Stimulated activated CD4-positive, alpha-beta T cell treated with anti-CD3 and anti-CD28 coated beads, Interleukin-15, amount 100 ng/mL, for 1 hour (primary cell): Measurements from ENCODE around the gene DCP1A.
A peak's percentile ranks its signal among the peaks of the same experiment; 100 is the strongest.
"Not testable (repeated sequence)": the region's sequence is repeated elsewhere in the genome, so short reads cannot be mapped to it uniquely, and the experiment has no call there.

ENCODE experiments used
- DNase-seq, 2 donors: peaks; one replicate each; pipeline ENCODE4 v3.0.0-alpha.2; 2020; ENCODE audit warnings: low read depth in 1 of 2, low spot score in 1 of 2

Gene DCP1A

DNA sequence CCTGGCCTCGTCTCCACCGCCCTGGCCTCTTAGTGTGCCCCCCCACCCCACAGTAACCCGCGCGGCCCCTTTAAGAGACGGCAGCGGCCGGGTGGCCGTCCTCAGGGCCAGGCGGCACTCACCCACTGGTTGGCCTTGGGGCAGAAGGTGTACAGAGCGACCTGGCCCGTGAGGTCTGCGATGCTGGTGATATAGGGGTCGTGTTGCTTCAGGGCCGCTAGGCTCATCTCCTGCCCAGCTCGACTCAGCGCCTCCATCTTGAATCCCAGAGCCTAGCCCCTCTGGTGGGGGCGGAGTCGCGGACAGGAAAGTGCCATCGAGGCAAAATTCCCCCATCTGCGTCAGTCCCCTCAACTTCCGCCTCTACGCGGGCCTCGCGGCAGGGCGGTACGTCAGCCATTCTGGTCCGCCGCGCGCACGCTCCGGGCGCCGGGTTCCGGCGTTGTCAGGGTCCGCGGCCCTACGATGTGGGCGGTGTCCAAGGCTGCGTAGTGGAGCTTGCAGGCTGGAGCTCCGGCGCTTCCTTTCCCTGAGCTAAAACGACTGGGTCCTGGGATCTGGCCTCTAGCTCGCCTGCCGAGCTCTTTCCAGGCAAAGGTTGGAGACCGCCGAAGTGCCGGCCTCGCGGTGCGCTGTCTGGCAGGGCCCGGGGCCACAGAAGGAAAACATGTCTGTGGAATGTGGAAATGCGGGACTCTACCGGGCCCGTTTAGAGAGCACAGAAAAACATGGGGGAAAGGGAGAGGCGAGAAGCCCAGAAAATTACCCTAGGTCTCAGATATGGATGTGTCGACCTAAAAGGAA lies at the start of gene DCP1A:
TSS of gene DCP1A (minus strand) at position 283 of the 804 bp plus-strand sequence. CDS start at position 257, 26 bp downstream.
- DNase-seq = peak; percentile 90 to 91

DNA sequence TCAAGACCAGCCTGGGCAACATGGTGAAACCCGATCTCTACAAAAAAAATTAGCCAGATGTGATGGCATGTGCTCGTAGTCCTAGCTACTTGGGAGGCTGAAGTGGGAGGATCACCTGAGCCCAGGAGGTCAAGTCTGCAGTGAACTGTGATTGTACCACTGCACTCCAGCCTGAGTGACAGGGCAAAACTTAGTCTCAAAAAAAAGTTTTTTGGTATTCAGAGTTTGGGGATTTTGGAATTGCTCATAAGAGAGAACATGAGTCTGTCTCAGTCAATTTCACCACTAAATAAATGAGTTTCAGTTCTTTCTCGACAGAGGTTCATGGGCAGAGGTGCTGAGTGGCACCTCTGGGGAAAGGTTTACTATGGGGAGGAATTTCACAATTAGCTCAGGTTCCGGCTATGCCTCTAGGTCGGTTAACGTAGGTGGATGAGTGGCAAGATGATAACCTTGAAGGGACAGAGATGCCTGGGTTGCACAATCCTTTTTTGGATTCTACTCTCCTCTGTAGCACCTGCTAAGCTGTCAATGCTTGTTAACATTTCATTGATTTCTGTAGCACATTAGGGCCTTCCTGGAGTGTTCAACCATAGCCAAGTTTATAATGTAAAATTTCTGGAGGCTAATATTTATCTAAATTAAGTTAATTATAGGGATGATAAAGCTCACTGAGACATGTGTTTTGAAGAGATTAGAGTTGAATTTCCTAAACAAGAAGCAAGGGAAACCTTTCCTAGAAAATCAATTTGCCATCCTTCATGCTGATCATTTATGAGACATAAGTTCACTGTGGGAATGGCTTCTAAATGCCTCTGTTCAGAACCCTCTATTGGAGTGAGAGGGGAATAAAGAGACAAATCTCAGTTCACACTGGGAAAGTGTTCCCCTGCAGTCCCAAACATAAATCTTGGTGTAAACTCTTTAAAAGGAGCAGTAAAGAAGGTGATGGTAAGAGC lies 37.4 kb upstream of the DCP1A start:
- no peak for DNase-seq

- no peak for DNase-seq
These were observed 34.8 kb upstream of the DCP1A start for GRCh38 chr3:53382106-53382505.

DNA sequence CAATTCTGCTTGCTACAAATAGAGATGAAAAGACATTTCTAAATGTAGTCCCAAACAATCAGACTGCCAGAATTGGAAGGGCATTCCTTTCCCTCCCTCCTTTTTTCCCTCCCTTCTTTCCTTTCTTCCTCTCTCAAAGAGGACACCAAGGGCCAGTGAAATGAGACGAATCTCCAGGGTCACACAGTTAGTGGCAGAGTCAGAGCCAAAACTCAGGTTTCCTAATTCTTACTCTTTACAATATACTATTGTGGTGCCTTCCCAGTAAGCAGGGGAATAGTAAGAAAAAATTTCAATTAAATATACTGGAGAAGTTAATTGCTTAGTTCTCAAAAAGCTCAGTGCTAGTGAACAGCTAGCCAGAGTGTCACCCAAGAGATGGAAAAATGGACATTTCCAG lies 33.0 kb upstream of the DCP1A start:
- no peak for DNase-seq

DNA sequence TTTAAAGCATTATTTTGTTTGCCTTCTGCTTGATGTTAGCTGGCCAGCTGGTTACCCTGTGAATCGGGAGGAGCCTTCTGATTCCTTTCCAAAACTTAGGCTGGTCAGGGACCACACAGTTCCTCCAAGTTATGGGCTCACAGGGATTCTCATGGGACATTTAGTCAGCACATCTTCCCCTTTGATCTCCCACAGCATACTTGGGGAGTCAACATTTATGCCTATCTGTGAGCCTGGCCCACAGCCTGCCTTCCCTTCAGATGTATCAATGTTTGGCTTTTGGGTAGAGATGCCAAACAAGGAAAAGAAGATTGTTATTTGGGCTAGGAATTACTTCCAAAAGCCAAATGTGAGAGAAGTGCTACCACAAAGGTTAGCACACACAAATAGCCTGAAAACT lies 32.6 kb upstream of the DCP1A start:
- no peak for DNase-seq

- no peak for DNase-seq
These were observed 30.5 kb upstream of the DCP1A start for GRCh38 chr3:53377794-53378193.

- no peak for DNase-seq
These were observed 29.3 kb upstream of the DCP1A start for GRCh38 chr3:53376679-53377078.

DNA sequence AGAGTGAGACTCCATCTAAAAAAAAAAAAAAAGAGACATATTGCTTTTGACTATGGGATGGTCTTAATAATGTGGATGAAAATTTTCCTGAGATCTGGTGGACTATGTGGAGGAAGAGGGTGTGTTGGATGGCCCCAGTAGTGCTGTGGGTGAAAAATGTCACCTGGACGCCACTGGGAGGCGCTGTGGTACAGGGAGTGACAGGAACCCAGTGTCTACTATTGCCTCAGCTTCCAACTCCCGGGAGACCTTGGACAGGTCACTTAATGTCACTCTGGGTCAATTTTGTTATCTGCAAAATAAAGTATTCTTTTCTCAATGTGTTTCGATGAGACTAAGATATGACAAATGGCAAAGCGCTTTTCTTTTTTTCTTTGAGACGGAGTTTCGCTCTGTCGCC lies 27.7 kb upstream of the DCP1A start:
- peak in 1 of 2 donors; percentile 25 for DNase-seq

GRCh38 chr3:53370719-53371118 lies 23.4 kb upstream of the DCP1A start:
- not testable (repeated sequence) for DNase-seq

DNA sequence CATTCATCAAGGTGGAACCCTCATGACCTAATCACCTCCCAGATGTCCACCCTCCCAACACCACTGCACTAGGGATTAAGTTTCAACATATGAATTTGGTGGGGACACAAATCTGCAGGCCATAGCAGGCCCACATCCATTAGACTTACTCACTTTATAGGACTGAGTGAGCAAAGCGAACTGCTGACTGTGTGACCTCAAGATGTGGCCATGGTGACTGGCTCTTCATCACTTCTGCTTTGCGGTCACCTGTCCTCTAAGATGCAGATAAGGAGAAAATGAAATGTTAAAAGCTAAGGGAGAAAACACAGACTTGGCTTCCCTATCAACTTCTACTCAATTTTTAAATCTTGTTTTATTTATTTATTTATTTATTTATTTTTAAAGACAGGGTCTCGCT lies 14.5 kb upstream of the DCP1A start:
- no peak for DNase-seq

- DNase-seq = no peak
These were observed 10.1 kb upstream of the DCP1A start for GRCh38 chr3:53357458-53357857.

DNA sequence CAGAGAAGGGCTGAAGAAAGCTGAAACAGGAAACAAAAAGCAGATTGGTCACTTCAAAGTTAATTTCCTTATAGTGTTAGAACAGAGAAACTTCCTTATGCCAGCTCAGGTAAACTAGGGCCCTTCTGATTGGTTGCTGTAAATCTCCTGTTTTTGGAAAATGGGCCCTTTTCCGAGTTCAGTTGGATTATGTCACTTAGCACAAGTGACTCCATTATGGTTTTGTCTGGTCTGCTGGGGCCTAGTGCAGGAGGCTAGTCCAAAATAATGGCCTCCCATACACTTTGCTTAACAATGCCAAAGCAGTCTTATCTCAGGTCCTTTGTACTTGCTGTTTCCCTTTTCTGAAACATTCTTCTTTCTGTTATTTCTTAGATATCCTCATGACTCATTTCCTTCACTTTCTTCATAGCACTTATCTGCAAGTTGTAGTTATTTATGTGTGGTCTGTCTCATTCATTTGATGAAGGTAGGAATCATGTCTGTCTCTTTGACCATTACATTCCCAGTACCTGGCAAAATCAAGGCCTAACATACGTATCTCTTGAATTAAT lies 7.7 kb upstream of the DCP1A start:
- DNase-seq = no peak

DNA sequence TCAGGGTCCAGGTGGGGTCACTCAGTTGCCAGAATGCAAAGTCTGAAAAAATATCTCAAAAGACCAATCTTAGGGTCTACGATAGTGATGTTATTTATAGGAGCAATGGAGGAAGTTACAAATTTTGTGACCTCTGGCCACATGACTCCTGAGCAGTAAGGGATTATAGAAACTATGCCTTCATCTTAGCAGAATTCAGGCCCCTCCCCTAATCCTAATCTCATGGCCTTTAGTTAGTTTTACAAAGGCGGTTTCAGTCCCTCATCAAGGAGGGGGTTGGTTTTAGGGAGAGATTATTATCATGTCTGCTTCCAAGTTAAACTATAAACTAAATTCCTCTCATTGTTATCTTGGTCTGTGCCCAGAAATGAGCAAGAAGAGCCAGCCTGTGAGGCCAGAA lies 5.9 kb upstream of the DCP1A start:
- no peak for DNase-seq

GRCh38 chr3:53350652-53351051 lies 3.3 kb upstream of the DCP1A start:
- DNase-seq = no peak

DNA sequence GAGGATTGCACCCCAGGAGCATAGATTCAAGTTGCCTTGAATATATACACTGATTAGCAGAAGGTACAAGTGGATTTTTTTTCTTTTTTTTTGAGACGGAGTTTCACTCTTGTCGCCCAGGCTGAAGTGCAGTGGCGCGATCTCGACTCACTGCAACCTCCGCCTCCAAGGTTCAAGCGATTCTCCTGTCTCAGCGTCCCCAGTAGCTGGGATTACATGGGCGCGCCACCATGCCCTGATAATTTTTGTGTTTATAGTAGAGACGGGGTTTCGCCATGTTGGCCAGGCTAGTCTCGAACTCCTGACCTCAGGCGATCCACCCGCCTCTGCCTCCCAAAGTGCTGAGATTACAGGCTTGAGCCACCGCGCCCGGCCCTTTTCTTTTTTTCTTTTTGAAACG lies 775 bp upstream of the DCP1A start:
- not testable (repeated sequence) for DNase-seq

- DNase-seq = no peak
These were observed 452 bp downstream of the DCP1A start for GRCh38 chr3:53346922-53347260.

- DNase-seq = no peak
These were observed 829 bp downstream of the DCP1A start for GRCh38 chr3:53346514-53346913.

- no peak for DNase-seq
These were observed 5.0 kb downstream of the DCP1A start for GRCh38 chr3:53342353-53342752.

GRCh38 chr3:53337167-53337940 lies 10.0 kb downstream of the DCP1A start:
- DNase-seq = no peak

DNA sequence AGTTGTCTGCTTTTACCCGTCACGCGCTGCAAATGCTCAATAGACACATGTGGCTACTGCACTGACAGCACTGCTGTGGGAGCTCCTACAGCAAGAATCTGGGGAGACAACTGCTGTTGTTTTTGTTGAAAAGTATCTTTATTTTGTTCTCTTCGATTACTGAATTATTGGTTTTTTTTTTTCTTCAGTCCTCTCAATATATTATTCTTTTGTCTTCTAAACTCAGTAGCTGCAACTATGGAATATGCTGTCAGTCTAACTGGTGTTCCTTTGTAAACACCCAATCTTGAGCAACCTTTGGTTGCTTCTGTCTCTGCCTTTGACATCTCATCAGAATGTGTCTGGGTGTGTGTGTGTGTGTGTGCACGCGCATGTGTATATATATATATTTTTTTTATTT lies 12.6 kb downstream of the DCP1A start:
- DNase-seq = no peak

DNA sequence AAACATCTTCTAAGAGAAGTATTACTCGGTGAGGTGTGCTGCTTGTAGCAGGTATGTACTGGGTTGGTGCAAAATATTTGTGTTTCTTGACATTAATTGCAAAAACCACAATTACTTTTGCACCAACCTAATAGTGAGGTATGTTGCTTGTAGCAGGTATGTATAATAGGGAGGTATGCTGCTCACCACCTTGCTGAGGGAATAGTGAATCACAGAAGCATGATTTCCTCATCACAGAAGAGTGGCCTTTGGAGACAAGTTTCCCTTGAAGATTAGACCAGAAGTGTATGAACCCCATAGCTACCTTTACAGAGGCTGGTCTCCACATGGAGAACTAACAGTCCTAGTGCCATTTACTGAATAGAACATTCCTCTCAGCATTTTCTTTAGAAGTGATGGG lies 15.5 kb downstream of the DCP1A start:
- no peak for DNase-seq
